Liver (tissue), 3 donors: Measurements from ENCODE around the gene SLC30A9.

Source experiments
- JUND ChIP-seq, 2 donors: IDR thresholded peaks; 2 replicates each; pipeline ENCODE4 v1.6.1; 2016; ENCODE audit warnings: antibody characterized with exemption in 2 of 2
- TF ChIP-seq, protein P1 (sequence below): fragments of 150-350 bp; IDR thresholded peaks from 2 replicates; pipeline ENCODE4 v1.5.1; 2017; ENCODE audit warnings: improper control_type of control experiment, low read depth, low read length; ENCODE audit not compliant: missing input control
- donor health status: healthy.
- donor health status: healthy.

DNA sequence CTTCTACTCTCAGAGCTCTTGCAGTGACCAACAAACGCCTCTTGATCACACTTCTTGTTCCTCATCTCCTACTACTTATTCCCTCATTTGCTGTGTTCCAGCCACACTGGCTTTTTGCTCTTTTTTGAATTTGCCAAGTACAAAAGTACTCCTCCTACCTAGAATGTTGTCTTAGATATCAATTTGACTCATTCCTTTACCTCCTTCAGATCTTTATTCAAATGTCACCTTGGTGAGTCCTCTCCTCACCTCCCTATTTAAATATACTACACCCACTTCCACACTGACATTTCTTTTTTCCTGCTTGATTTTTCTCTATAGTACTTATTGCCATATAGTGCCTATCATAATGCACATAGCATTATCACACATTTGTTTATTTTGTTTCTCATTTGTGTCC lies 15.0 kb upstream of the SLC30A9 start:
- TF ChIP-seq, protein P1, sequence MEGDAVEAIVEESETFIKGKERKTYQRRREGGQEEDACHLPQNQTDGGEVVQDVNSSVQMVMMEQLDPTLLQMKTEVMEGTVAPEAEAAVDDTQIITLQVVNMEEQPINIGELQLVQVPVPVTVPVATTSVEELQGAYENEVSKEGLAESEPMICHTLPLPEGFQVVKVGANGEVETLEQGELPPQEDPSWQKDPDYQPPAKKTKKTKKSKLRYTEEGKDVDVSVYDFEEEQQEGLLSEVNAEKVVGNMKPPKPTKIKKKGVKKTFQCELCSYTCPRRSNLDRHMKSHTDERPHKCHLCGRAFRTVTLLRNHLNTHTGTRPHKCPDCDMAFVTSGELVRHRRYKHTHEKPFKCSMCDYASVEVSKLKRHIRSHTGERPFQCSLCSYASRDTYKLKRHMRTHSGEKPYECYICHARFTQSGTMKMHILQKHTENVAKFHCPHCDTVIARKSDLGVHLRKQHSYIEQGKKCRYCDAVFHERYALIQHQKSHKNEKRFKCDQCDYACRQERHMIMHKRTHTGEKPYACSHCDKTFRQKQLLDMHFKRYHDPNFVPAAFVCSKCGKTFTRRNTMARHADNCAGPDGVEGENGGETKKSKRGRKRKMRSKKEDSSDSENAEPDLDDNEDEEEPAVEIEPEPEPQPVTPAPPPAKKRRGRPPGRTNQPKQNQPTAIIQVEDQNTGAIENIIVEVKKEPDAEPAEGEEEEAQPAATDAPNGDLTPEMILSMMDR = no peak
- no peak for TF ChIP-seq JUND (IDR thresholded peaks at IDR 0.05)
